Stimulated activated CD4-positive, alpha-beta T cell treated with anti-CD3 and anti-CD28 coated beads, Interleukin-2, amount 100 ng/mL, for 48 hours (primary cell): Measurements from ENCODE around the gene SCTR.

Experiments
- DNase-seq, 2 donors: peaks; one replicate each; pipeline ENCODE4 v3.0.0-alpha.2; 2020

The SCTR gene

GRCh38 chr2:119523952-119524694 is at the start of gene SCTR:
Gene SCTR, minus strand, starts transcription at chr2:119524483. Its CDS starts 257 bp downstream, at chr2:119524226.
- no peak for DNase-seq

GRCh38 chr2:119567292-119567691 is 43.0 kb upstream of the SCTR start:
- no peak for DNase-seq

- DNase-seq, result no peak
Measured at GRCh38 chr2:119565481-119565880, 41.2 kb upstream of the SCTR start.

- no peak for DNase-seq
Measured at GRCh38 chr2:119553687-119554344, 29.5 kb upstream of the SCTR start.

- no peak for DNase-seq
Measured at GRCh38 chr2:119552902-119553301, 28.6 kb upstream of the SCTR start.

- DNase-seq, result no peak
Measured at GRCh38 chr2:119550856-119551255, 26.6 kb upstream of the SCTR start.

- no peak for DNase-seq
Measured at GRCh38 chr2:119550346-119550745, 26.1 kb upstream of the SCTR start.

- DNase-seq, result no peak
Measured at GRCh38 chr2:119549241-119549640, 25.0 kb upstream of the SCTR start.

GRCh38 chr2:119548516-119549120 is 24.3 kb upstream of the SCTR start:
- no peak for DNase-seq

- DNase-seq, result no peak
Measured at GRCh38 chr2:119546447-119546767, 22.1 kb upstream of the SCTR start.

- DNase-seq, result no peak
Measured at GRCh38 chr2:119545754-119546446, 21.6 kb upstream of the SCTR start.

- no peak for DNase-seq
Measured at GRCh38 chr2:119544939-119545475, 20.7 kb upstream of the SCTR start.

- DNase-seq, result peak; percentile 54 to 61
Measured at GRCh38 chr2:119544075-119544938, 20.0 kb upstream of the SCTR start, which contains the start of gene CFAP221. Gene CFAP221, plus strand, starts transcription at chr2:119544449. Its CDS starts 1,683 bp downstream, at chr2:119546132.

GRCh38 chr2:119541476-119541875 is 17.2 kb upstream of the SCTR start:
- DNase-seq, result no peak

GRCh38 chr2:119537792-119538191 is 13.5 kb upstream of the SCTR start:
- DNase-seq, result no peak

- no peak for DNase-seq
Measured at GRCh38 chr2:119536707-119537106, 12.4 kb upstream of the SCTR start.

GRCh38 chr2:119536211-119536610 is 11.9 kb upstream of the SCTR start:
- DNase-seq, result no peak

GRCh38 chr2:119533560-119533959 is 9.3 kb upstream of the SCTR start:
- no peak for DNase-seq

- DNase-seq, result no peak
Measured at GRCh38 chr2:119531292-119531691, 7.0 kb upstream of the SCTR start.

- DNase-seq, result no peak
Measured at GRCh38 chr2:119527999-119528398, 3.7 kb upstream of the SCTR start.

GRCh38 chr2:119525614-119526013 is 1.3 kb upstream of the SCTR start:
- DNase-seq, result no peak

GRCh38 chr2:119523383-119523951 is 816 bp downstream of the SCTR start:
- DNase-seq, result no peak
